ENCODE measurements around the gene PARVA.
"Not testable (repeated sequence)": the region's sequence is repeated elsewhere in the genome, so short reads cannot be mapped to it uniquely, and the experiment has no call there.

The PARVA gene, protein sequence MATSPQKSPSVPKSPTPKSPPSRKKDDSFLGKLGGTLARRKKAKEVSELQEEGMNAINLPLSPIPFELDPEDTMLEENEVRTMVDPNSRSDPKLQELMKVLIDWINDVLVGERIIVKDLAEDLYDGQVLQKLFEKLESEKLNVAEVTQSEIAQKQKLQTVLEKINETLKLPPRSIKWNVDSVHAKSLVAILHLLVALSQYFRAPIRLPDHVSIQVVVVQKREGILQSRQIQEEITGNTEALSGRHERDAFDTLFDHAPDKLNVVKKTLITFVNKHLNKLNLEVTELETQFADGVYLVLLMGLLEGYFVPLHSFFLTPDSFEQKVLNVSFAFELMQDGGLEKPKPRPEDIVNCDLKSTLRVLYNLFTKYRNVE

DNA sequence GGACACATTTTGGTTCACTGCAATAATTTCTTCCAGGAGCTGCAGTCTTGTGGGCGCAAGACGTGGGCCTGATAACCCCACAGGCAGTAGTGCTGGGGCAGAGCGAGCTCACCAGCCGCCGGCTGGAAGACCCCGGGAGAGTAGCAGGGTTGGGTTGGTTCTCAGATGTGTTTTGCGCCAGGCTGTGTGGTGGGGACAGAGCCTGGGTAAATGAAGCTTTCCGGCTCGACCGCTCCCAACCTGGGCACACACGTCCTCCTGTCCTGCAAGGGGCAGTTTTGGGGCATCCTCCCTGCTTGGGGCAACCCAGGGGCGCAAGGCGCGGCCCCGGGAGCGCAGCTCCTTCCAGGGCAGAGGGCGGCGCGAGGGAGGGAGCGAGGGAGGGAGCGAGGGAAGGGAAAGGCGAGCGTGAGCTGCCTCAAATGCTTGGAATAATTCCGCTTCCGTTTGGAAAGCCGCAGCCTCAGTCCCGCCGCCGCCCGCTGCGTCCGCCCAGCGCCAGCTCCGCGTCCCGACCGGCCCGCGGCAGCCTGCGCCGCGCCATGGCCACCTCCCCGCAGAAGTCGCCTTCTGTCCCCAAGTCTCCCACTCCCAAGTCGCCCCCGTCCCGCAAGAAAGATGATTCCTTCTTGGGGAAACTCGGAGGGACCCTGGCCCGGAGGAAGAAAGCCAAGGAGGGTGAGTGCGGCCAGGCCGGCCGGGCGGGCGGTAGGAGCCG, at the start of gene PARVA:
Gene PARVA, plus strand, starts transcription at position 466 of the 718 bp plus-strand sequence. Its CDS starts 77 bp downstream, at position 543.
- DNase-seq (ENCODE audit: low spot score): peak; percentile 74
- no peak for FAIRE-seq

DNA sequence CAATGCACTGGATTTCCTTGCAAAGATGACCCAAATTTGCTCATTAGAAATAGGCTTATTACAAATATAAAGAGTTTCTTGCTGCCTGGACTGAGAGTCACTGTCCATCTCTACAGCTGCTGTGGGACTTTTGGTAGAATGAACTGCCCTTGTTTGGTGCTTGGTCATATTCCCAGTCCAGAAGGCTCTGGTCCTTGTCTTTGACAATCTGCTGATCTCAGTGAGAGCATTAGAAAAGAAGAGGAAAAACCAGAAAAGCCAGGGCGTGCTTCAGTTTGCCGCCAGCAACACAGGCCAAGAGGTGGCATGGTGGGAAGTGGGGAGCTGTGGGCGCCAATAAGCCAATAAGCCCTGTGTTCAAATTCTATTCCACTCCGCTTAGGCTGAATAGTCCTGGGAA, 48.2 kb upstream of the PARVA start:
- no peak for DNase-seq (ENCODE audit: low spot score)
- no peak for FAIRE-seq

DNA sequence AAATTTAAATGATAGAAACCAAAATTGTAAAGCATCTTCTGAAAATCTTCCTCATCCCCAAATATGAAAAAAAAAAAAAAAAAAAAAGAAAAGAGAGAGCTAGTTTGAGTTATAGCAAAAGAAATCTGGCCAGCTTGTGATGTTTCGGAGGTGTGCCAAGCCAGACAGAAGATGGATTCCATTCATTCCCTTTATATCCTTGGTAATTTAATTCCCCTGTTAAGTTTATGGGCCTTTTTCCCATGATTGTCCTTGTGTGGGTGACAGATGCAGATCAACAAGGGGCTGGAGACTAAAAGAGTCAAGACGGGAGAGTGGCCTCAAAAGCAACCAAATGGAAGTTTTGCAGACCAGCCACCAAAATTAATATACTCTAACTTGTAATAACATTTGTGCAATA, 47.6 kb upstream of the PARVA start:
- FAIRE-seq (no peak), DNase-seq (ENCODE audit: low spot score) (no peak)

DNA sequence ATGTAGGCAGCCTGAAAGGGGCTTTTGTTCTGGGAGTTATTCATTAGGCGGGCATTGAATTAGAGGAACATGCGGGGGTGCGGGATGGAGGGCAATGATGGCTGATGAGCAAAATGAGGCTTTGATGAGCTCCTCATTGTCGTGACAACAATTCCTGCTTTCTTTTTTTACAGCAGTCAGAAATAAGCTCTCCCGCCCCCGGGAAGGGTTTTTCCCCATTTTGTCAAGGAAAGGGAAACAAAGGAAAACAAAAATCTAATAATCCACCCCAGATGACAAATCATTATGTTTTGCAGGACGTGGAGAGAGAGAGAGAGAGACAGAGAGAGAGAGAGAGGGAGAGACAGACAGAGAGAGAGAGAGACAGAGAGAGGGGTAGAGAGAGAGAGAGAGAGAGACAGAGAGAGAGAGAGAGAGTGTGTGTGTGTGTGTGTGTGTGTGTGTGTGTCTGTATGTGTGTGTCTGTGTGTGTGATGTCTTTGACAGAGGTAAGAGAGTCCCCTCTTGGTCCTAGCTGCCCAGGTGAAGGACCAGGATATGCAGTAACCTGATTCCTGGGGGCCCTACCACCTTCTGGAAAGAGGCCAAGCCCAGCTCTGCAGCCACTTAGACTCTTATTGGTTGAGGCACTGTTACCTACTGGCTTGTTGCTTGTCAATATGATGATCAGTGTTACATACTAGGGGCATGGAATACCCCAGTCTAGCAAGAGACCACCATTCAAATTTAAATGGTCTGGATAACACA, 46.7 kb upstream of the PARVA start:
- FAIRE-seq (no peak), DNase-seq (ENCODE audit: low spot score) (no peak)

DNA sequence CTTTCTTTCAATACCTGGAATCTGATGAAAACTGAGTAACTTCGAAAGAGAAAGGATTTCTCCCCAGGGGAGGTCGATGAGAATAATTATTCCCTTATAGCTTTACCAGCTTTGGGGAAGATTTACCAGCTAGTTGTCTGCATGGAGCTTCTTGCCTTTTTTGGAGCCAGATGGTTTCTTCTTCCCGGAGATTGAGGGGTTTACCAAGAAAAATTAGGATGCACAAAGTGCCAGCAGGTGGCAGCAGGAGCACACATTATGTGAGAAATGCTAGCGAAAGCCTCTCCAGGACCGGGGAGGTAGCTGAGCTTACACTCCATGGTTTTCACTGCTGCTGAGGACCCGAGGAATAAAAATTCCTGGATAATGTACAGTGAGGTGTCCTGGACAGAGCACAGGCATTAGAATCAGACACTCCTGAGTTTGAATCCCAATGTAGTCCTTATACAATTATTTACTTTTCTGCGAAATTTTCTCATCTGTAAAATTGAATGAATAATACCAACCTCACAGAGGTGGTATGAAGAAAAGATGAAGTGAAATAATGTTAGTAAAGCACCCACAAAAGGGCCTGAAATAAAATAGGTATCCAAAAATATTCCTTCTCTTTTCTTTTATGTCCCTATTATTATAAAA, 46.0 kb upstream of the PARVA start:
- FAIRE-seq (no peak), DNase-seq (ENCODE audit: low spot score) (peak; percentile 76)

DNA sequence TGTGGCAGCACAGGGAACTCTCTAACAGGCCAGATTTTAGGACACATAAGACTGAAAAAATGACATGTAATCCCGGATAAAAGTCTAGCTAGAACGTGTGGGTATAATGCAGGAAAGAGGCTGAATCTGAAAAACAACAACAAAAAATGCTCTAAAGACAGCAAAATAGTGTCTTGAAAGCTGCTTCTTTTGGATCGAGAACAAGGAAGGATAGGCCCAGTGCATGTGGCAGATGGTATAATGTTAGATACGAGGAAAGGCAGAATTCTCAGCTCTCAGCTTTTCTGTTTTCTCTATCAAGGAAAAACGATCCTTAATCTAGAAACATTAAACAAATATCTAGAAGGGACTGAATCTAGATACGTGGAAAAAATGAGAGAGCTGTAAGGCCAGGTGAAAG, 33.8 kb upstream of the PARVA start:
- DNase-seq (ENCODE audit: low spot score) (no peak), FAIRE-seq (no peak)

DNA sequence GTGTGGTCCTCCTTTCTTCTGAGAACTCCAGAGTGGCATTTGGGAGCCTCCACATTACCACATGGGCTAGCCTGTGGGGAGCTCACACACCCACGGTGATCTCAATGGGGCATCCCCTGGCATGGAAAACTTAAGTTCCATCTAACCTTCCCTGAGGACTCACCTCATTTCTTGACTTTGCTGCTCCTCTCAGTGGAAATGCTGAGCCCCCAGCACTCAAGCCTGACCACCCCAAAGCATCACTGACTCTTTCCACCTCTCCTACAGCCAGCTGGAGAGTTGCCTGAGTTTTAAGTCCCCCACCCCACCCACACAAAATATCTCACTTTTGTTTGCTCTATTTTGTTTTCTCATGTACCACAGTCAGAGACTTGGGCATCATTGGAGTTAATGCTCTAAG, 23.8 kb upstream of the PARVA start:
- DNase-seq (ENCODE audit: low spot score) (no peak), FAIRE-seq (no peak)

DNA sequence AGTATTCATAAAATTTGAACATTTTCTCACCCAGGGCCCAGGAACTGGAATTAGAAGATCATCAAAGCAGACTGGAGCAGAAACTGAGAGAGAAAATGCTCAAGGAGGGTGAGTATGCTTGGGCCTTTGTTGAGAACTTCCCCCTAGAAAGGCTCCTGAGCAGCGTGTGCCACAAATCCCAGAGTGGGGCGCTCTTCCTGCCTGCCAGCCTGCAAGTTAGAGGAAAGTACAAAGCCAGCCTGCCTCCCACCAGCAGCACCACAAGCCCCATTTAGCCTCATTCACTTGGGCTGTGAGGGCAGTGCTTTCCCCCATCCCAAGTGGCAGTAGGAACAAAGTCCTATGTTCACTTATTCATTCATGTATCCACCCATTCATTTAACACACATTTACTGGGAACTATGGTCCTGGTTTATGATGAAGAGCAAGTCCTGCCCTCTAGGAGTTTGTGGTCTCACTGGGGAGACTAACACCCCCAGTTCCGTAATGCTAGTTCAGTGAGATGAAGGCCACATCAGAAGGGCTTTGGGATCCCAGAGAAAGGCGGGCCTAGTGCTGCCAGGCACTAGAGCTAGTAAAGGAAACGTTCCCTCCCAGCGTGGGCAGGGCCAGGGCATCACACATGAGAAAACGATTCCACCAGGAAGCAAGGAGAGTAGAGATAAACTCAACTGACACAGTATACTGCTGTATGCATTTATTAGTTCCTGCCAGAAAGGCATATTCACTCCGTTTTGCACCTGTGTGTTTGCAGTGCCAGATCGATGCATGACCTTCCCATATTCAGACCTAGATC, 22.4 kb upstream of the PARVA start:
- FAIRE-seq: no peak
- no peak for DNase-seq (ENCODE audit: low spot score)

DNA sequence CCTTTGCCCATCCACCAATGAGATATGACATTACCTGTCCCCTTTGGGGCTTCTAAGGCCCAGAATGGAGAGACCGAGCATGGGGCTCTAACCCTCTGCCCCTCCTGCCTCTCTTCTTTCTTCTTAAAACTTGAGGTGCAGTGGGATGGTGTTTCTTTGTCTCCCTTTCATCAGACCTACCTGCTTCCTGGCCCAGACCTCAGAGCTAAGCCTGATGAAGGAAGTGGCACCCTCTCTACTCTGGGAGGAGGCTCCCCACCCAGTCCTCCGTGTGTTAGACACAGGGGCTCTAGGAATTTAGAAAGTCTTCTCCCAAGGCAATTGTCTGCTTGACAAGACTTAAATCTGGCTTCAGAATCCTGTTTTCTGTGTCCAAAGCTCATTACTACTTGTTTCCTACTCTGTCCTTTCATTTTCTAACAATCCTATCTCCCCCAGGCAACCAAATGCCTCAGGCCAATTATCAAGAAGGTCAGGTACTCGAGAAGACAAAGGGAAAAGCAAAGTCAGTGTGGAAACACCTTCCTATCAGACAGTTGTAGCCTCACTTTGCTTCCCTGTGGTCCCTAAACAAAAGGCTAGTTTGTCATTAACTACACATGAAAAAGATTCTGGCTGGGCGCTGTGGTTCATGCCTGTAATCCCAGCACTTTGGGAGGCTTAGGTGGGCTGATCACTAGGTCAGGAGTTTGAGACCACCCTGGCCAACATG, 20.3 kb upstream of the PARVA start:
- DNase-seq (ENCODE audit: low spot score) (no peak), FAIRE-seq (no peak)

DNA sequence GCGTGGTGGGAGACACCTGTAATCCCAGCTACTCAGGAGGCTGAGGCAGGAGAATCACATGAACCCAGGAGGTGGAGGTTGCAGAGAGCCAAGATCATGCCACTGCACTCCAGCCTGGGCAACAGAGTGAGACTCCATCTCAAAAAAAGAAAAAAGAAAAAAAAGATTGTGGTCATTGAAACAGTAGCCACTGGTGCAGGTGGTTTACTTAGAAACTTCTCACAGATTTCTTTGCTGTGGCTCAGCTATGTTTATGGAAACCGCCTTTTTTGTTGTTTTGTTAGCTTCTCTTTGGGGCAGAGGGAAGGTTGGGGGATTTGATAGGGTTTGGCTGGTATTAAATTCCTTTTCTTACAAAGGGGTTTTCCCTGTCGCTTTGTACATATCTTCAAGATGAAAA, 19.7 kb upstream of the PARVA start:
- not testable (repeated sequence) for FAIRE-seq; DNase-seq (ENCODE audit: low spot score)

DNA sequence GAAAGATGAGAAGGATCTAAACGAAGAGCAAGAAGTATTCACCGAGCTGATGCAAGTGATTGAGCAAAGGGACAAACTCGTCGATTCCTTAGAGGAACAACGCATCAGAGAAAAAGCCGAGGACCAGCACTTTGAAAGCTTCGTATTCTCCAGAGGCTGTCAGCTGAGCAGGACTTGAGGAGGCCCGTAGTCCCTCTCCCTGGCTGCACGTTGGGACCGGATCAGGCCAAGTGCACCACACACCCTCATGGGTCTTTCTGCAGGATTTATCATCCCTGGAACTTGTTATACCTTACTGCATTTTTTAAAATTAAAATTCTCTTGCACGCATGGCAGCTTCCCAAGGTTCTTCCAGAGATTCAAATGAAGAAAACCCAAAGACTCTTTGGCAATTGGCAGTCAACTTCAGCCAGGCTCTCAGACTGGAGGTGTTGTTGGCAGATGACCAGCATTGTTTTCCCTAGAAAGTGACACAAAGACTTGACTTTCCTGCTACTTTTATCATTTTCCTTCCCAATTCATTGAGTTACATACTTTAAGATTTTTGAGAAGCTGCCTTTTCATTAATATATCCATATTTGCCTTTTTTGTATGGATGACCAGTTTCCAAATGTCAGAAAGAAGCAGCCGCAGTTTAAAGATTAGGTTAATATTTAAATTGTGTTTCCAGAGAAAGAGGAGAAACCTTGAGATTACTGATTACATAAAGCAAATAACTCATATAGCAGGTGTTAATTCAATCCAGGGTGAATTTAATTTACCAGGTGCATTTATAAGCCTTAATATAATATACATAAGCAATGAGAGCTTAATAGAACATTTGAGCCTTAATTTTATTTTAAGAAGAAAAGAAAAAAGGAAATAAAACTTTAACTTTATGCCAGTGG, 18.8 kb upstream of the PARVA start:
- no peak for FAIRE-seq
- no peak for DNase-seq (ENCODE audit: low spot score)

DNA sequence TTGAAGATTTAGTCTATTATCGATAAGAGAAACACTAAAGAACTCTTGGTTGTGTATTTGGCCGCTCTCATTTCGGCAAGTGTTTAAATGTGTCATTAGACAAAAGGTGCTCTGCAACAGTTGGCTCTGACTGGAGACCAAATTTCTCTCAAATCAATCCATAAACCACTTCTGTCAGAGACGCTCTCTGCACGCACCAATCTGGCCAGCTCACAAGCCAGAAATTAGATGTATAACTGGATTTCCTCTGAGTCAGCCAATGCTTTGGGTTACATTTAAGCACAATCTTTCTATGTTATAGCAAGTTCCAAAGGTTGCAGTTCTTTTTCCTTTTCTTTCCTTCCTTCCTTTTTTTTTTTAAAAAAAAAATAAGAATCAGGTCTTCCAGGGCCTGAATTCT, 17.6 kb upstream of the PARVA start:
- DNase-seq (ENCODE audit: low spot score): no peak
- FAIRE-seq: no peak

DNA sequence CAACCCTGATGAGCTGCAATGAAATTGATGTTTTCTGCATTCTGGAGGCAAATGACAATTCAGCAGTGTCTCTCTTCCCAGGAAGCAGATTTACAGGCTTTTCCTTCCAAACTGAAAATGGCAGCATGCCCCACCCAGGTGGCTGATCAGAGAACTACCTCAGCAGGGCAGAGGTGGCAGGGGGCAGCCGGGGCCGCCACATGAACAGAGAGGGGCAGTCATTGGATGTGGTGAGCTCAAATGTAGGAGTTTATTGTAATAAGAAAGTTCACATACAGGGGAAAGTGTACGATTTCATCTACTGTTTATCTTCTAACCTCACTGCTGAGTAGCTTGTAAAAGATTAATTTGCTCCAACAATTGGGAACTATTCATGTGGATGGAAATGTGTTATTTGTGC, 15.7 kb upstream of the PARVA start:
- FAIRE-seq: no peak

DNA sequence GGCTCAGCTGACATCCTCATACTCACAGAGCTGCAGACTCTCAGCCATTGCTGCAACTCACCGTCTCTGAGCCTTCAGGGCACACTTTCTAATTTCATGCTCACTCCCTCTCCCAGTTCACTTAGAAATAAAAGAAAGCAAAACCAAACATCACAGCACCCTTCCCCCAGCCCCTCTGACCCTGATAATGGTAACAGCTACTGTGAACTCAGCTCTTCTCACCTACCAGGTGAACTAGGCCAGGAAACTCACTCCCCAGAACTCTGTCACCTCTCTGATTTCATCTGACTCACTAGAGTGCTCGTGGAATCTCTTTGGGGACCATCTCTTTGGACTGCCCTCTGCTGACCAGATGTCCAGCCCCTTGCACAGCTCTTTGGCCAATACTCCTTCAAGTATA, 14.5 kb upstream of the PARVA start:
- DNase-seq (ENCODE audit: low spot score) (no peak), FAIRE-seq (no peak)

More for the DNA sequence above, 15.7 kb upstream of the PARVA start:
- no peak for DNase-seq (ENCODE audit: low spot score)

DNA sequence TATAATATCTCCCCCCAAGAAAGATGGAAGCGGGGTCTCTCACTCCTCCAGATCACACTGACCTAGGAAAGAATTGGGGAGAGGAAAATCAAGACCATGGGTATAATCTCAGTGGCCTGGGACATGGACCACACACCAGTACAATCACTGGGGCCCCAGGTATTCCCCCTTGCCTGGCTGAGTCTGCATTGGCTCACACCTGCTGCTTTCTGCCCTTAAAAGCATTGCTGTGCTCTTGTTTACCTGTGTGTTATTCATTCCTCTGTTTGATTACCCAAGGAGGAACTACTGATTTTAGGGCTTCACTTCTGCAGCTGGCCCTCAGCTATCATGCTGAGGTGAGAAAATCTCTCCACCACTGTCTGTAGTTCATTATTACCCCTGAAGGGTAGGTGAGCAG, 14.0 kb upstream of the PARVA start:
- no peak for DNase-seq (ENCODE audit: low spot score)
- FAIRE-seq: no peak

DNA sequence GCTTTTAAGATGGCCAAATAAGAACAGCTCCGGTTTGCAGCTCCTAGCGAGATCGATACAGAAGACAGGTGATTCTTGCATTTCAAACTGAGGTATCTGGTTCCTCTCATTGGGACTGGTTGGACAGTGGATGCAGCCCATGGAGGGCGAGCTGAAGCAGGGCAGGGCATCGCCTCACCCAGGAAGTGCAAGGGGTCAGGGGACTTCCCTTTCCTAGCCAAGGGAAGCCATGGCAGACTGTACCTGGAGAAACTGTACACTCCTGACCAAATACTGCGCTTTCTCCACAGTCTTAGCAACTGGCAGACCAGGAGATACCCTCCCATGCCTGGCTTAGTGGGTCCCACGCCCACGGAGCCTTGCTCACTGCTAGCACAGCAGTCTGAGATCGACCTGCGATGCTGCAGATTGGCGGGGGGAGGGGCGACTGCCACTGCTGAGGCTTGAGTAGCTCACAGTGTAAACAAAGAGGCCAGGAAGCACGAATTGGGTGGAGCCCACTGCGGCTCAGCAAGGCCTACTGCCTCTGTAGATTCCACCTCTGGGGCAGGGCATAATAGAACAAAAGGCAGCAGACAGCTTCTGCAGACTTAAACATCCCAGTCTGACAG, 11.3 kb upstream of the PARVA start:
- FAIRE-seq; DNase-seq (ENCODE audit: low spot score): not testable (repeated sequence)

DNA sequence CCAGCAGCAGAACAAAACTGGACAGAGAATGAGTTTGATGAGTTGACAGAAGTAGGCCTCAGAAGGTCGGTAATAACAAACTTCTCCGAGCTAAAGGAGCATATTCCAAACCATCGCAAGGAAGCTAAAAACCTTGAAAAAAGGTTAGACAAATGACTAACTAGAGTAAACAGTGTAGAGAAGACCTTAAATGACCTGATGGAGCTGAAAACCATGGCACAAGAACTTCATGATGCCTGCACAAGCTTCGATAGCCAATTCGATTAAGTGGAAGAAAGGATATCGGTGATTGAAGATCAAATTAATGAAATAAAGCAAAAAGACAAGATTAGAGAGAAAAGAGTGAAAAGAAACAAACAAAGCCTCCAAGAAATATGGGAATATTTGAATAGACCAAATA, 10.3 kb upstream of the PARVA start:
- FAIRE-seq; DNase-seq (ENCODE audit: low spot score): not testable (repeated sequence)

DNA sequence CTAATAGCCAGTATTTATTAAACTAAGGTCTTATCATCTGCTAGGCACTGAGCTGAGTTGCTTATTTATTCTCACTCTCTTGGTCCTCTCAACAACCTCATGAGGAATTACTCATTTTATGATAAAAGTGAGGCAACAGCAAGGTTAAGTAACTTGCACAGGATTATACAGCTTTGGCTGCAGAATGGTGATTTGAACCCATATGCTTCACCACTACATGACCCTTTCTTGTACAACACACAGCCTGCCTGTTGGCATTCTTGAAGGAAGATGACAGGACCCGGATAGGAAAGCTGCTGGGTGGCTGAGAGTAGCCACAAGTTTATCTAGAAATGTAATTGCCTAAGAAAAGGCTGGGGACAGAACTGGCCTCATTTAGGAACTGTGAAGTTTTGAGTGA, 5.3 kb upstream of the PARVA start:
- no peak for DNase-seq (ENCODE audit: low spot score)
- FAIRE-seq: no peak

DNA sequence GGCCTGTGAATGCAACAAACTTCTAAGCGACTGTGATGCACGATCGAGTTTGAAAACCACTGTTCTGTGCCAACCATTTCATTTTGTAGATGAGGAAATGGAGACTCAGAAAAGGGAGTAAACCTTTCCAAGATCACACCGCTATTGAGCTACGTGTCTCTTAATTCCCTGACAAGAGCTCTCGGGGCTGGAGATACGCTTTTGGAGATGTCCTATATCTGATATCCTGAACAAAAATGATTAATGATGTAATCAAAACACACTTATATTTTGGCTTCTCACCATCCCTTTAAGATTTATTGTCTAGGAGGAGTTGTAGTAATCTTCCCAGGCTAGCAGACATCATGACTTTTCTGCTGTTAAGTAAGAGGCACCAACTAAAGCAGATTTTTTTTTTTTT, 1.7 kb upstream of the PARVA start:
- DNase-seq (ENCODE audit: low spot score) (no peak), FAIRE-seq (no peak)

All from urothelium cell line (cell line).